HCT116 (cell line): ENCODE measurements around the gene PPP1R36. TPM values are rescaled to one million over a fixed set of nuclear protein-coding genes. Genes with fewer than 3 reads are reported as not detected.
"Not testable (repeated sequence)": the region's sequence is repeated elsewhere in the genome, so short reads cannot be mapped to it uniquely, and the experiment has no call there.

Experiments
- ATAC-seq: fragments of 200-7000 bp; cut with Tn5 transposase; 2 replicates; pipeline ENCODE4 v1.9.1; 2020; ENCODE audit warnings: mild to moderate bottlenecking, moderate library complexity
- BruUV-seq: library from RNA; stranded (reverse); fragments of 400-500 nt; replicated peaks from 2 replicates; lab custom pipeline; 2021; lab: Mats Ljungman, UMichigan
- CTCF ChIA-PET: fragments of 300-600 bp; sonication (Branson Sonifier 250); formaldehyde crosslinking; loops from one replicate; lab custom pipeline; 2021; ENCODE audit warnings: antibody characterized with exemption; lab: Charles Lee
- POLR2A ChIA-PET: fragments of 300-600, 350-600 bp; sonication (Branson Sonifier 250); formaldehyde crosslinking; loops from one replicate; lab custom pipeline; 2021; ENCODE audit warnings: antibody characterized with exemption; lab: Charles Lee
- RAD21 ChIA-PET, 2 experiments: fragments of 300-600 bp; sonication (Branson Sonifier 250); formaldehyde crosslinking; loops; one replicate each; lab custom pipeline; 2023; ENCODE audit warnings: low total read pairs in 2 of 2; ENCODE audit not compliant: uncharacterized antibody in 2 of 2, unreplicated experiment in 2 of 2, low non-redundant PET in 1 of 2; lab: Charles Lee
- DNase-seq: peaks from one replicate; pipeline ENCODE4 v3.0.0-alpha.2; 2010; ENCODE audit warnings: low read depth, low spot score
- H2AFZ ChIP-seq: fragments of 200-600 bp; shearing (Covaris generic), sonication (generic); 2 replicates; pipeline ENCODE4 v1.6.1; 2017; ENCODE audit warnings: low read depth, mixed run types, mixed read lengths, antibody characterized with exemption, low read length; ENCODE audit not compliant: poor library complexity, severe bottlenecking
- H3K27ac ChIP-seq: 2 replicates; pipeline ENCODE4 v1.5.1; 2012; ENCODE audit warnings: low read depth, low read length
- H3K27me3 ChIP-seq: fragments of 200-600 bp; sonication (generic); 2 replicates; pipeline ENCODE4 v1.6.1; 2016; ENCODE audit warnings: mixed run types, low read length, mixed read lengths; ENCODE audit not compliant: insufficient read depth
- H3K36me3 ChIP-seq, 2 experiments: fragments of 200-500 bp in 1 of 2; fragments of 200-600 bp in 1 of 2; sonication (Bioruptor generic) in 1 of 2; sonication (generic) in 1 of 2; 2 replicates each; pipeline versions ENCODE4 v1.5.1 to v1.6.1; 2014 to 2016; ENCODE audit warnings: low read length in 2 of 2, inconsistent platforms in 1 of 2, mixed read lengths in 1 of 2, mixed run types in 1 of 2; ENCODE audit not compliant: insufficient read depth in 2 of 2, control insufficient read depth in 1 of 2
- H3K4me1 ChIP-seq, 2 experiments: fragments of 200-600 bp in 1 of 2; sonication (generic) in 1 of 2; 2 replicates each; pipeline versions ENCODE4 v1.5.1 to v1.6.1; 2012 to 2017; ENCODE audit warnings: low read length in 2 of 2, inconsistent platforms in 1 of 2, mild to moderate bottlenecking in 1 of 2, mixed read lengths in 1 of 2, mixed run types in 1 of 2, moderate library complexity in 1 of 2; ENCODE audit not compliant: insufficient read depth in 2 of 2, control insufficient read depth in 1 of 2
- H3K4me2 ChIP-seq: fragments of 200-600 bp; sonication (generic); 2 replicates; pipeline ENCODE4 v1.6.1; 2017; ENCODE audit warnings: mixed run types, low read length, mixed read lengths
- H3K4me3 ChIP-seq, 2 experiments: fragments of 200-600 bp in 1 of 2; sonication (generic) in 1 of 2; replicated peaks in 1 of 2; 2 replicates each; pipeline ENCODE4 v1.5.1; 2011 to 2016; ENCODE audit warnings: low read length in 2 of 2, control low read depth in 1 of 2, low read depth in 1 of 2, mild to moderate bottlenecking in 1 of 2, mixed read lengths in 1 of 2, mixed run types in 1 of 2
- H3K79me2 ChIP-seq: fragments of 200-600 bp; sonication (generic); 2 replicates; pipeline ENCODE4 v1.6.1; 2017; ENCODE audit warnings: mild to moderate bottlenecking, mixed run types, low read length, moderate library complexity, mixed read lengths; ENCODE audit not compliant: insufficient read depth
- H3K9ac ChIP-seq: fragments of 200-600 bp; sonication (generic); 2 replicates; pipeline ENCODE4 v1.6.1; 2016; ENCODE audit warnings: low read length, mixed read lengths
- H3K9me2 ChIP-seq: fragments of 200-600 bp; sonication (generic), shearing (Covaris generic); 2 replicates; pipeline ENCODE4 v1.6.1; 2017; ENCODE audit warnings: mixed run types, mild to moderate bottlenecking, moderate library complexity; ENCODE audit not compliant: insufficient read depth
- H3K9me3 ChIP-seq, 2 experiments: fragments of 200-500 bp in 1 of 2; fragments of 200-600 bp in 1 of 2; sonication (Bioruptor generic) in 1 of 2; sonication (generic) in 1 of 2; 2 replicates each; pipeline ENCODE4 v1.6.1; 2014 to 2017; ENCODE audit warnings: low read length in 2 of 2, mixed read lengths in 2 of 2, inconsistent platforms in 1 of 2, low read depth in 1 of 2, mild to moderate bottlenecking in 1 of 2, mixed run types in 1 of 2, moderate library complexity in 1 of 2; ENCODE audit not compliant: control insufficient read depth in 1 of 2, insufficient read depth in 1 of 2
- H4K20me1 ChIP-seq: fragments of 200-600 bp; sonication (generic), shearing (Covaris generic); 2 replicates; pipeline ENCODE4 v1.6.1; 2017; ENCODE audit warnings: mixed run types, mild to moderate bottlenecking, moderate library complexity; ENCODE audit not compliant: insufficient read depth
- ATF3 ChIP-seq: IDR thresholded peaks from 2 replicates; pipeline ENCODE4 v1.6.1; 2012
- CBX3 ChIP-seq: IDR thresholded peaks from 2 replicates; pipeline ENCODE4 v1.6.1; 2012; ENCODE audit warnings: low read depth
- CTCF ChIP-seq, 3 experiments: fragments of 200-600 bp in 1 of 3; sonication (generic) in 1 of 3; IDR thresholded peaks in 2 of 3; conservative IDR thresholded peaks in 1 of 3; 2 replicates each; pipeline ENCODE4 v1.5.1; 2012 to 2017; ENCODE audit warnings: low read depth in 2 of 3, low read length in 2 of 3, antibody characterized with exemption in 1 of 3, borderline replicate concordance in 1 of 3, control low read depth in 1 of 3, mild to moderate bottlenecking in 1 of 3, mixed read lengths in 1 of 3, mixed run types in 1 of 3, moderate library complexity in 1 of 3; ENCODE audit not compliant: insufficient read depth in 1 of 3
- EZH2phosphoT487 ChIP-seq: fragments of 200-600 bp; IDR thresholded peaks from 2 replicates; pipeline ENCODE4 v1.6.1; 2018; ENCODE audit warnings: antibody characterized with exemption, borderline replicate concordance
- FOSL1 ChIP-seq: IDR thresholded peaks from 2 replicates; pipeline ENCODE4 v1.6.1; 2012; ENCODE audit warnings: low read depth
- MAX ChIP-seq: IDR thresholded peaks from 2 replicates; pipeline ENCODE4 v1.6.1; 2012
- POLR2A ChIP-seq: IDR thresholded peaks from 2 replicates; pipeline ENCODE4 v1.7.0; 2011; ENCODE audit warnings: borderline replicate concordance; ENCODE audit not compliant: insufficient read depth, insufficient read length; ENCODE audit errors: extremely low read depth
- POLR2AphosphoS5 ChIP-seq: IDR thresholded peaks from 2 replicates; pipeline ENCODE4 v1.6.1; 2011; ENCODE audit warnings: mild to moderate bottlenecking, low read depth, low read length, moderate library complexity
- RAD21 ChIP-seq: IDR thresholded peaks from 2 replicates; pipeline ENCODE4 v1.6.1; 2012; ENCODE audit warnings: low read depth, mild to moderate bottlenecking
- ZBTB33 ChIP-seq: IDR thresholded peaks from 2 replicates; pipeline ENCODE4 v1.6.1; 2011; ENCODE audit warnings: mild to moderate bottlenecking, low read length, moderate library complexity; ENCODE audit not compliant: insufficient replicate concordance; ENCODE audit errors: extremely low read depth
- intact Hi-C: fragments of 100-400 bp; cut with micrococcal nuclease; formaldehyde crosslinking; loops from 2 replicates; pipeline ENCODE4 v1.10.0; 2022
- total RNA-seq: library from RNA; stranded (reverse); gene quantifications from one replicate; pipeline ENCODE4 v1.2.1, GENCODE V29; 2021; ENCODE audit not compliant: unreplicated experiment

PPP1R36 gene
- total RNA-seq, 1 experiment from 2014 or later: 0.47 TPM

GRCh38 chr14:64614805-64615391 lies 65.1 kb downstream of the PPP1R36 start:
- H3K9me3 ChIP-seq: no peaks in the 10 kb centered on the region
- no peaks in the 10 kb centered on the region for H4K20me1 ChIP-seq
- H3K79me2 ChIP-seq: no peaks in the 10 kb centered on the region
- no peak for ATAC-seq
- ChIA-PET POLR2A (no interaction called here), RAD21 (no interaction called here), CTCF (no interaction called here)
- no peak overlapping the region for H2AFZ ChIP-seq
- no peak for DNase-seq
- no peak overlapping the region for H3K4me3 ChIP-seq
- no peaks in the 10 kb centered on the region for H3K36me3 ChIP-seq
- H3K27me3 ChIP-seq: no peaks in the 10 kb centered on the region
- TF ChIP-seq ZBTB33: no peak
- TF ChIP-seq EZH2phosphoT487: no peak
- TF ChIP-seq MAX: no peak
- TF ChIP-seq ATF3: no peak
- no peak for TF ChIP-seq FOSL1
- TF ChIP-seq CTCF (IDR thresholded peaks at IDR 0.05 in 2 of 3, conservative IDR thresholded peaks at IDR 0.05 in 1 of 3; ENCODE audit: borderline replicate concordance in 1 of 3, insufficient read depth in 1 of 3, low read depth in 2 of 3, low read length in 2 of 3): no peak
- no peak for TF ChIP-seq POLR2AphosphoS5
- no peak for TF ChIP-seq CBX3
- TF ChIP-seq RAD21: no peak
- no peak for TF ChIP-seq POLR2A
- no peak overlapping the region for H3K27ac ChIP-seq
- H3K4me2 ChIP-seq: no peak overlapping the region
- BruUV-seq: no TSS peak
- intact Hi-C loops: no loop called here
- H3K9ac ChIP-seq: no peak overlapping the region
- peaks cover 5 to 11% of the 10 kb centered on the region in 2 experiments; a peak in 2 of 4 replicates for H3K4me1 ChIP-seq
- H3K9me2 ChIP-seq: no peaks in the 10 kb centered on the region

GRCh38 chr14:64617872-64618408 lies 68.2 kb downstream of the PPP1R36 start:
- POLR2A ChIA-PET, H2AFZ ChIP-seq, H3K27ac ChIP-seq: not testable (repeated sequence)

More at GRCh38 chr14:64617872-64618408, 68.2 kb downstream of the PPP1R36 start:
- H3K4me1 ChIP-seq: peaks cover 5 to 11% of the 10 kb centered on the region in 2 experiments; a peak in 2 of 4 replicates
- H3K4me2 ChIP-seq, H3K9me2 ChIP-seq, H3K79me2 ChIP-seq, BruUV-seq, H3K9ac ChIP-seq, CTCF ChIA-PET, intact Hi-C loops, ATAC-seq, H3K9me3 ChIP-seq, DNase-seq, H3K36me3 ChIP-seq, RAD21 ChIA-PET, H3K27me3 ChIP-seq, H4K20me1 ChIP-seq, H3K4me3 ChIP-seq: not testable (repeated sequence)
